ENCODE results near the gene PRR23B.
"Not testable (repeated sequence)": the region's sequence is repeated elsewhere in the genome, so short reads cannot be mapped to it uniquely, and the experiment has no call there.

PRR23B gene

GRCh38 chr3:139020868-139021234 lies at the start of gene PRR23B:
Gene PRR23B, minus strand, starts transcription at chr3:139020926. Its CDS starts 265 bp downstream, at chr3:139020661.
- DNase-seq: no peak

- no peak for DNase-seq
Measured at GRCh38 chr3:139062918-139063317, 42.2 kb upstream of the PRR23B start.

GRCh38 chr3:139052802-139053600 lies 32.3 kb upstream of the PRR23B start:
- DNase-seq: no peak

- no peak for DNase-seq
Measured at GRCh38 chr3:139044366-139045210, 23.9 kb upstream of the PRR23B start, which contains the start of gene PRR23C. Gene PRR23C, minus strand, starts transcription at chr3:139044892. Its CDS starts 272 bp downstream, at chr3:139044620.

- DNase-seq: no peak
Measured at GRCh38 chr3:139043554-139044365, 23.0 kb upstream of the PRR23B start.

- no peak for DNase-seq
Measured at GRCh38 chr3:139037478-139037877, 16.8 kb upstream of the PRR23B start.

- DNase-seq: no peak
Measured at GRCh38 chr3:139032326-139033002, 11.7 kb upstream of the PRR23B start.

GRCh38 chr3:139030576-139030975 lies 9.8 kb upstream of the PRR23B start:
- DNase-seq: not testable (repeated sequence)

GRCh38 chr3:139024968-139025367 lies 4.2 kb upstream of the PRR23B start:
- no peak for DNase-seq

GRCh38 chr3:139020036-139020867 lies 474 bp downstream of the PRR23B start:
- no peak for DNase-seq

- DNase-seq: no peak
Measured at GRCh38 chr3:139016430-139017048, 4.2 kb downstream of the PRR23B start.

- no peak for DNase-seq
Measured at GRCh38 chr3:139006051-139006716, 14.5 kb downstream of the PRR23B start, which contains the start of gene PRR23A. Gene PRR23A, minus strand, starts transcription at chr3:139006268. Its CDS starts 0 bp downstream, at chr3:139006268.

- DNase-seq: no peak
Measured at GRCh38 chr3:139005356-139005993, 15.3 kb downstream of the PRR23B start.

- no peak for DNase-seq
Measured at GRCh38 chr3:138995706-138996105, 25.0 kb downstream of the PRR23B start.

GRCh38 chr3:138987181-138987580 lies 33.5 kb downstream of the PRR23B start:
- DNase-seq: no peak

- DNase-seq: no peak
Measured at GRCh38 chr3:138985932-138986331, 34.8 kb downstream of the PRR23B start.

GRCh38 chr3:138984816-138985215 lies 35.9 kb downstream of the PRR23B start:
- DNase-seq: no peak

GRCh38 chr3:138976047-138976446 lies 44.7 kb downstream of the PRR23B start:
- DNase-seq: no peak

- no peak for DNase-seq
Measured at GRCh38 chr3:138975351-138975750, 45.4 kb downstream of the PRR23B start.

GRCh38 chr3:138974462-138974861 lies 46.3 kb downstream of the PRR23B start:
- DNase-seq: no peak

Measured in NCI-H2029 treated with DMSO at 0.1 percent for 48 hours (cell line).